ENCODE data around the gene NCEH1.

The NCEH1 gene

DNA sequence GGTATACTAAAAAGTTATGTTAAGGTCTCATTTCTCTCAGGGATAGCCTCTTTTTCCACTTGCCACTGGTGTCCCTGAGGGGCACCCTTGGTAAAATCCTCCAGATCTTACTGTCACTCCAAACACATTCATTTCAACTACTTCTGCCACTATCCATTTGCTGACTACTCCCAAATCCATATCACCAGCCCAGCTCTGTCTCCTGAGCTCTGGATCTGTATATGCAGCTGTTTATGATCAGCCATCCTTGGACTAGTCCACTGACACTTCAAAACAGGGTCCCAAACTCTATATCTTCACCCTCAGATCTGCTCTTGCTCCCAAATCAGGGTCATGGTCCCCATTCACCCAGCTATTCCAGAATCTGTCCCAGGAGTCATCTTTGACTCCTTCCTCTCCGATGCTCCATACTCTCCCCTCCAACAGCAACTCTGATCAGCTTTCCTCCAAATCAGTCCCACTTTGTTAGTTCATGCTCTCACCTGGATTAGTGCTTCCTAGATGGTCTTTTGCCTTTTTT, 9.9 kb downstream of the NCEH1 start:
- TF ChIP-seq, protein P1, sequence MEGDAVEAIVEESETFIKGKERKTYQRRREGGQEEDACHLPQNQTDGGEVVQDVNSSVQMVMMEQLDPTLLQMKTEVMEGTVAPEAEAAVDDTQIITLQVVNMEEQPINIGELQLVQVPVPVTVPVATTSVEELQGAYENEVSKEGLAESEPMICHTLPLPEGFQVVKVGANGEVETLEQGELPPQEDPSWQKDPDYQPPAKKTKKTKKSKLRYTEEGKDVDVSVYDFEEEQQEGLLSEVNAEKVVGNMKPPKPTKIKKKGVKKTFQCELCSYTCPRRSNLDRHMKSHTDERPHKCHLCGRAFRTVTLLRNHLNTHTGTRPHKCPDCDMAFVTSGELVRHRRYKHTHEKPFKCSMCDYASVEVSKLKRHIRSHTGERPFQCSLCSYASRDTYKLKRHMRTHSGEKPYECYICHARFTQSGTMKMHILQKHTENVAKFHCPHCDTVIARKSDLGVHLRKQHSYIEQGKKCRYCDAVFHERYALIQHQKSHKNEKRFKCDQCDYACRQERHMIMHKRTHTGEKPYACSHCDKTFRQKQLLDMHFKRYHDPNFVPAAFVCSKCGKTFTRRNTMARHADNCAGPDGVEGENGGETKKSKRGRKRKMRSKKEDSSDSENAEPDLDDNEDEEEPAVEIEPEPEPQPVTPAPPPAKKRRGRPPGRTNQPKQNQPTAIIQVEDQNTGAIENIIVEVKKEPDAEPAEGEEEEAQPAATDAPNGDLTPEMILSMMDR (IDR thresholded peaks at IDR 0.05; ENCODE audit: control insufficient read depth, insufficient read depth, low read depth, low read length, missing control alignments): no peak

DNA sequence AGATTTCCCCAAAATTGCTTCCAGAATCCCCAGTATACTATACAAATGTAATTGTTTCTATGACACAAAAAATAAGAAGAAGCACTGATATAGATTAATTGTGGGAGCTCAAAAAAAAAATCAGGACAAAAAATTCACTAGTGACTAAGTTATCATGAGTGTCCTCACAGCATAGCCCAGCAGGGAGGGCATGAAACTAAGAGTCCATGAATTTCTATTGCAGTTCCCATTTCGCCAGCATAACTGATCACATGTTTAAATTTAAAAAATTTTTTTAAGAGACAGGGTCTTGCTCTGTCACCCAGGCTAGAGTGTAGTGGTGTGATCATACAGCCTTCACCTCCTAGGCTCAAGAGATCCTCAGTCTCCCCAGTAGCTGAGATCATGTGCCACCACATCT, 10.6 kb downstream of the NCEH1 start:
- H3K4me3 ChIP-seq (ENCODE audit: control insufficient read depth, low read depth, low read length): no peak overlapping the region
- TF ChIP-seq, protein P1 (IDR thresholded peaks at IDR 0.05; ENCODE audit: control insufficient read depth, insufficient read depth, low read depth, low read length, missing control alignments): no peak
- DNase-seq (ENCODE audit: low read depth): no peak

More for the DNA sequence above, 9.9 kb downstream of the NCEH1 start:
- no peak for DNase-seq (ENCODE audit: low read depth)
- no peak overlapping the region for H3K4me3 ChIP-seq (ENCODE audit: control insufficient read depth, low read depth, low read length)

- H3K4me3 ChIP-seq (ENCODE audit: control insufficient read depth, low read depth, low read length): no peak overlapping the region
- no peak for DNase-seq (ENCODE audit: low read depth)
- TF ChIP-seq, protein P1 (IDR thresholded peaks at IDR 0.05; ENCODE audit: control insufficient read depth, insufficient read depth, low read depth, low read length, missing control alignments): no peak
Measured at GRCh38 chr3:172699031-172699430, 11.8 kb downstream of the NCEH1 start.

DNA sequence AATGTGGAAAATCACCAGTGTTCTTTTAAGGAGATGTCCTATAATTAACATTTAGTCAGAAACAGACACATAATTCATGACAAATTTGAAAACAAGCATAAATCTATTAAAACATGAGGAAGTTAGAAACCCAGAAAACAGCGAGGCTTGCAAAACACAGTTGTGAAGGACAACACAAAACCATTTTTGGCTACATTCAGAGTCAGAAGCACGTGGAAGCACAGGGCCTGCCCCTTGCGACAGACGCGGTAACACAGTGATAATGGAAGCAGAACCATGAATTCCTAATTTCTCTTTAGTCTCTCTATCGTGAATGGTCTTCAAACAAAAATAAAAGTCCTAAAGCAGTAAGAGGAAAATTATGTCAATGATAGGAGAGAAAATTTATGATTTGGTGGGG, 12.2 kb downstream of the NCEH1 start:
- no peak overlapping the region for H3K4me3 ChIP-seq (ENCODE audit: control insufficient read depth, low read depth, low read length)
- TF ChIP-seq, protein P1 (IDR thresholded peaks at IDR 0.05; ENCODE audit: control insufficient read depth, insufficient read depth, low read depth, low read length, missing control alignments): no peak
- DNase-seq (ENCODE audit: low read depth): no peak

DNA sequence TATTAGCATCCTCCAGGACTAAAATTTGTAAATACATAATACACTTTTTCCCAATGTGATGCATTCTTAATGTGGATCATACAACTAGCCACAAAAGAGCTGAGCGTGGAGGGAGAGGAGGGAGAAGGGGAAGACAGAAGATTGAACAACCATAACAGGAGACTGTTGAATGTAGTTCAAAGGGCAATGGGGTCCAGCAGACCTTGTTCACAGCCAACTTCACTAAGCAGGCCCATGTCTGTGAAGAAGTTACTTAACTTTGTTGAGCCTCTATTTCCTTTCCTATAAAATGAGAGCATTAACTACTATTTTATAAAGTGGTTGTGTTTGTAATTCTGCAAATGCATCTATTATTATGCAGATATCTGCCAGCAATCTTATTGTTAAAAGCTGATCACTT, 13.3 kb downstream of the NCEH1 start:
- no peak for DNase-seq (ENCODE audit: low read depth)
- TF ChIP-seq, protein P1 (IDR thresholded peaks at IDR 0.05; ENCODE audit: control insufficient read depth, insufficient read depth, low read depth, low read length, missing control alignments): no peak
- H3K4me3 ChIP-seq (ENCODE audit: control insufficient read depth, low read depth, low read length): no peak overlapping the region

GRCh38 chr3:172696357-172696756, 14.5 kb downstream of the NCEH1 start:
- H3K4me3 ChIP-seq (ENCODE audit: control insufficient read depth, low read depth, low read length): no peak overlapping the region
- TF ChIP-seq, protein P1 (IDR thresholded peaks at IDR 0.05; ENCODE audit: control insufficient read depth, insufficient read depth, low read depth, low read length, missing control alignments): no peak
- no peak for DNase-seq (ENCODE audit: low read depth)
